ENCODE data around the gene TMEM17. TPM values are rescaled to one million over a fixed set of nuclear protein-coding genes. Genes with fewer than 3 reads are reported as not detected.
"Not testable (repeated sequence)": the region's sequence is repeated elsewhere in the genome, so short reads cannot be mapped to it uniquely, and the experiment has no call there.

TMEM17 gene
- total and polyA plus RNA-seq, 12 donors: 0.66 to 3.2 (median 2.1) TPM

GRCh38 chr2:62537814-62538213, 31.8 kb upstream of the TMEM17 start:
- H3K27ac ChIP-seq: no peak overlapping the region
- TF ChIP-seq CTCF (IDR thresholded peaks at IDR 0.05): no peak
- intact Hi-C loops (cut with DNase I): no loop called here
- DNase-seq (no peak), ATAC-seq (no peak)
- H3K4me1 ChIP-seq: no peaks in the 10 kb centered on the region
- no peak overlapping the region for H3K4me3 ChIP-seq
- no peaks in the 10 kb centered on the region for H3K9me3 ChIP-seq
- 93 to 95% methylated on average over 8 of the region's 8 CpGs for WGBS, 2 donors
- H3K27me3 ChIP-seq: peaks cover 0 to 7% (median 0%) of the 10 kb centered on the region in 7 donors
- H3K36me3 ChIP-seq: no peaks in the 10 kb centered on the region

GRCh38 chr2:62536873-62537547, 31.0 kb upstream of the TMEM17 start:
- DNase-seq (no peak), ATAC-seq (no peak)
- no peak overlapping the region for H3K27ac ChIP-seq
- peaks cover 0 to 7% (median 0%) of the 10 kb centered on the region in 7 donors for H3K27me3 ChIP-seq
- no peaks in the 10 kb centered on the region for H3K36me3 ChIP-seq
- no peak overlapping the region for H3K4me3 ChIP-seq
- 85 to 89% methylated on average over 7 of the region's 7 CpGs for WGBS, 2 donors
- TF ChIP-seq CTCF (IDR thresholded peaks at IDR 0.05): no peak
- no peaks in the 10 kb centered on the region for H3K4me1 ChIP-seq
- intact Hi-C loops (cut with DNase I): no loop called here
- H3K9me3 ChIP-seq: no peaks in the 10 kb centered on the region

GRCh38 chr2:62535521-62535920, 29.5 kb upstream of the TMEM17 start:
- ATAC-seq; intact Hi-C loops (cut with DNase I); H3K27me3 ChIP-seq; H3K4me3 ChIP-seq; H3K27ac ChIP-seq; H3K4me1 ChIP-seq; DNase-seq; H3K9me3 ChIP-seq; H3K36me3 ChIP-seq: not testable (repeated sequence)
- 84 to 90% methylated on average over 3 of the region's 3 CpGs for WGBS, 2 donors

- no peak overlapping the region for H3K4me3 ChIP-seq
- no peak for ATAC-seq
- 84 to 89% methylated on average over 7 of the region's 7 CpGs for WGBS, 2 donors
- intact Hi-C loops (cut with DNase I): no loop called here
- no peaks in the 10 kb centered on the region for H3K4me1 ChIP-seq
- H3K9me3 ChIP-seq: no peaks in the 10 kb centered on the region
- no peaks in the 10 kb centered on the region for H3K36me3 ChIP-seq
- H3K27ac ChIP-seq: no peak overlapping the region
- no peak for DNase-seq
- H3K27me3 ChIP-seq: peaks cover 0 to 7% (median 0%) of the 10 kb centered on the region in 7 donors
- TF ChIP-seq CTCF (IDR thresholded peaks at IDR 0.05): no peak
Observed at GRCh38 chr2:62531594-62531993, 25.6 kb upstream of the TMEM17 start.

GRCh38 chr2:62529758-62530157, 23.8 kb upstream of the TMEM17 start:
- Histone ChIP-seq H3K4me1 (no peaks in the 10 kb centered on the region), H3K36me3 (no peaks in the 10 kb centered on the region), H3K4me3 (no peak overlapping the region), H3K27me3 (no peaks in the 10 kb centered on the region), H3K27ac (no peak overlapping the region), H3K9me3 (no peaks in the 10 kb centered on the region)
- ATAC-seq: no peak
- TF ChIP-seq CTCF (IDR thresholded peaks at IDR 0.05): no peak
- intact Hi-C loops (cut with DNase I): no loop called here
- no peak for DNase-seq
